ENCODE data around the gene EFCAB5. TPM values are rescaled to one million over a fixed set of nuclear protein-coding genes. Genes with fewer than 3 reads are reported as not detected.

EFCAB5 gene
- total and polyA plus RNA-seq, 2 of the 13 experiments (the other 11 are each of a cell fraction or from before 2014, with no cell fraction given), result 0.15 TPM; not detected in 1

DNA sequence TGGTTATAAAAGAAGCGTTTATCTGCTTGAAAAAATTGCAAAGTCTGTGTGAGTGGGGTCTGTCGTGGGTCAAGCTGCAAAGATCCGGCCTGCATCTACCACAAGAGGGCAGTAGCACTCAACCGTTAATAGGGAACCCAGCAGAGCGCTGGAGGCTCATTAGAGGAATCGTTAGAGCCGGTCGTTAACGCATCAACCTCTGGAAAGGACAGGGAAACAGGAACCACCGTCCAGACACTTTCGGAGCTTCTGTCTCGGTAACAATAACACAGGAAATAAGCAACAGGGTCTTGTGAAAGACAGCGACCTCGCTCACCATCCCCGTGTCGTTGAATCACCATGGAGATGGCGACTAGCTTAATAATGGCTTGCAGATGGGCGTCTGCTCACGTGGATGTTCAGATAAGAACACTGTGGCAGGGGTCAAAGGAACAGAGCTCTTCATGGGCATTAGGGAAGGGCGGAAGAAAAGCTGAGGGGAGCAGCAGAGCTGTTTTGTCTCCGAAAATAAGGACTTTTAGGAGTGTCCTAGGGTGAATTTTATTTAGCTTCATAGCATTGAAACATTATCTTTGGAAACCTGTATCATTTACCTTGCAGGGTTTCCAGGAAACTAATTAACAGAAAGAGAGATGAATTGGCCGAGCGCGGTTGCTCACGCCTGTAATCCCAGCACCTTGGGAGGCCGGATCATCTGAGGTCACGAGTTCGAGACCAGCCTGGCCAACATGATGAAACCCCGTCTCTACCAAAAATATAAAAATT is 163.3 kb downstream of the EFCAB5 start (continued):
- TF ChIP-seq ZBTB20 (CRISPR knock-in tag; IDR thresholded peaks at IDR 0.05; ENCODE audit: borderline replicate concordance, low read depth), result no peak
- TF ChIP-seq ZNF780A (CRISPR knock-in tag; IDR thresholded peaks at IDR 0.05), result no peak
- no peak for TF ChIP-seq ONECUT2 (CRISPR knock-in tag; IDR thresholded peaks at IDR 0.05)
- no peak; a peak in 1 of 4 replicates for TF ChIP-seq NR2F1 (CRISPR knock-in tag; IDR thresholded peaks at IDR 0.05)
- no peak for TF ChIP-seq ZNF687 (CRISPR knock-in tag; IDR thresholded peaks at IDR 0.05)
- TF ChIP-seq CC2D1A (CRISPR knock-in tag; IDR thresholded peaks at IDR 0.05), result no peak
- TF ChIP-seq ZNF260 (CRISPR knock-in tag; IDR thresholded peaks at IDR 0.05; ENCODE audit: borderline replicate concordance, low read depth), result no peak
- TF ChIP-seq NFYB (CRISPR knock-in tag; IDR thresholded peaks at IDR 0.05), result 0 out of 2 replicates have a peak, but pooled peaks have one; percentile 10
- peak; percentile 13; the same call in 1 of the 2 replicates for TF ChIP-seq ZNF605 (CRISPR knock-in tag; IDR thresholded peaks at IDR 0.05)
- TF ChIP-seq NFKB2 (CRISPR knock-in tag; IDR thresholded peaks at IDR 0.05; ENCODE audit: borderline replicate concordance), result peak; percentile 41; the same call in 1 of the 2 replicates
- TF ChIP-seq ZGPAT (CRISPR knock-in tag; IDR thresholded peaks at IDR 0.05), result peak; percentile 57; the same call in 1 of the 2 replicates
- TF ChIP-seq NFATC3 (CRISPR knock-in tag; IDR thresholded peaks at IDR 0.05), result no peak
- no peak for TF ChIP-seq ZNF792 (CRISPR knock-in tag; IDR thresholded peaks at IDR 0.05)
- TF ChIP-seq ZNF264 (CRISPR knock-in tag; IDR thresholded peaks at IDR 0.05), result peak; percentile 52; the same call in 1 of the 2 replicates
- no peak for TF ChIP-seq CBX2 (IDR thresholded peaks at IDR 0.05; ENCODE audit: low read depth, low read length)
- no peak for TF ChIP-seq CBX2 (CRISPR knock-in tag; IDR thresholded peaks at IDR 0.05; ENCODE audit: low read depth)
- TF ChIP-seq, protein P1, sequence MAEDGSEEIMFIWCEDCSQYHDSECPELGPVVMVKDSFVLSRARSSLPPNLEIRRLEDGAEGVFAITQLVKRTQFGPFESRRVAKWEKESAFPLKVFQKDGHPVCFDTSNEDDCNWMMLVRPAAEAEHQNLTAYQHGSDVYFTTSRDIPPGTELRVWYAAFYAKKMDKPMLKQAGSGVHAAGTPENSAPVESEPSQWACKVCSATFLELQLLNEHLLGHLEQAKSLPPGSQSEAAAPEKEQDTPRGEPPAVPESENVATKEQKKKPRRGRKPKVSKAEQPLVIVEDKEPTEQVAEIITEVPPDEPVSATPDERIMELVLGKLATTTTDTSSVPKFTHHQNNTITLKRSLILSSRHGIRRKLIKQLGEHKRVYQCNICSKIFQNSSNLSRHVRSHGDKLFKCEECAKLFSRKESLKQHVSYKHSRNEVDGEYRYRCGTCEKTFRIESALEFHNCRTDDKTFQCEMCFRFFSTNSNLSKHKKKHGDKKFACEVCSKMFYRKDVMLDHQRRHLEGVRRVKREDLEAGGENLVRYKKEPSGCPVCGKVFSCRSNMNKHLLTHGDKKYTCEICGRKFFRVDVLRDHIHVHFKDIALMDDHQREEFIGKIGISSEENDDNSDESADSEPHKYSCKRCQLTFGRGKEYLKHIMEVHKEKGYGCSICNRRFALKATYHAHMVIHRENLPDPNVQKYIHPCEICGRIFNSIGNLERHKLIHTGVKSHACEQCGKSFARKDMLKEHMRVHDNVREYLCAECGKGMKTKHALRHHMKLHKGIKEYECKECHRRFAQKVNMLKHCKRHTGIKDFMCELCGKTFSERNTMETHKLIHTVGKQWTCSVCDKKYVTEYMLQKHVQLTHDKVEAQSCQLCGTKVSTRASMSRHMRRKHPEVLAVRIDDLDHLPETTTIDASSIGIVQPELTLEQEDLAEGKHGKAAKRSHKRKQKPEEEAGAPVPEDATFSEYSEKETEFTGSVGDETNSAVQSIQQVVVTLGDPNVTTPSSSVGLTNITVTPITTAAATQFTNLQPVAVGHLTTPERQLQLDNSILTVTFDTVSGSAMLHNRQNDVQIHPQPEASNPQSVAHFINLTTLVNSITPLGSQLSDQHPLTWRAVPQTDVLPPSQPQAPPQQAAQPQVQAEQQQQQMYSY (CRISPR knock-in tag; IDR thresholded peaks at IDR 0.05), result no peak
- no peak; the same call in 1 of the 2 replicates for TF ChIP-seq DMAP1 (CRISPR knock-in tag; IDR thresholded peaks at IDR 0.05)
- TF ChIP-seq ZNF564 (CRISPR knock-in tag; IDR thresholded peaks at IDR 0.05), result no peak
